T-helper 1 cell treated with Interleukin-12 subunit alpha and Interleukin-12 subunit beta and Interleukin-4 antibody, amounts not matched to agents 30 ng/mL and 1 ng/mL, for 36 hours (primary cell): ENCODE measurements around the gene IQCE. TPM values are rescaled to one million over a fixed set of nuclear protein-coding genes. Genes with fewer than 3 reads are reported as not detected.

ENCODE experiments used
- intact Hi-C: fragments of 100-400 bp; cut with micrococcal nuclease; formaldehyde crosslinking; loops from one replicate; pipeline ENCODE4 v1.15.1; 2024
- total RNA-seq: library from RNA; stranded (reverse); gene quantifications from 2 replicates; pipeline ENCODE4 v1.2.3, GENCODE V29; 2022

The IQCE gene
- total RNA-seq, 1 donor from 2014 or later: 14.9 TPM

DNA sequence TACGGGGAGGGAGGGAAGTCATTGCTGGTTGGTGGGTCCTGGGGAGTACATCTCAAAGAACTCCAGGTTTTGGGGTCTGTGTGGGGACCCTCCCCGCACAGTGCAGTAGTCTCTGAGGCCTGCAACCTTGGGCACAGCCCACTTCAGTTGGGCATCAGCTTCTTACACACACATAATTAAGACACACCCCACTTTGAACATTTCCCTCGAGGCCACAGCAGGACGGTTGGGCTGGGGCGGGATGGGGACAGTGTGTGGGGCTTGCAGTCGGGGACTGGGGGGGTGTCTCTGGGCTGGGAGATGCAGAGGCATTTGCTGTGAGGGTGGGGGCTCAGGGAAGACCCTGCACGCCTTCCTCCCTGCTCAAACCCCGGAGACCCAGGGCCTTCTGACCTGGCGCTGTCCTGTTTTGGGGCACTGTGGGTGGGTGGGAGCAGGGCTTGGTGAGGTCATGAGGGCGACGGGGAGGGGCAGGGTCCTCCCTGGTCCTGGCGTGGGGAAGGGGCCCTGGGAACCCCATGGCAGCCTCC, 38.0 kb upstream of the IQCE start:
- intact Hi-C loops: loop anchor here (10.0 kb wide), 2 partner anchors 276 to 576 kb away; partner anchors contain the start of genes MRM2 and NUDT1

DNA sequence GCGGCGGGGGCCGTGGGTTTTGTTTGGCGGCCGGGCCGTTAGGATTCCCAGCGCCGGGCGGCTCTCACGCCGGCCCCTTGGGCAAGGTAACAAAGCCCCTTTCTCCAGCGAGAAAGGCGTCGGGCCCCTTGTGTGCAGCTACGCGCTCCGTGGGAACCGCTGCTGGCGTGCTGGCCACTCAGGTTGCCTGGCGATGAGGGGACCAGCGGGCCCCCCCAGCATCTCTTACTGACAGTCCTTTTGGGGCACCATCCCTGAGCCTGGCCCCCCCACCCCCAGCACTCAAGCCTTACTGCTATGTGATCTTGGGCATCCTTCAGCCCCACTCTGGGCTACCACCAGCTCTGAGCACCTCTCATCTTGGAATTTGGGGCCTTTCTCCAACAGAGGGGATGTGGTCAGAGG, 37.4 kb upstream of the IQCE start:
- intact Hi-C loops: loop anchor here (10.0 kb wide), 2 partner anchors 277 to 577 kb away; partner anchors contain the start of genes MRM2 and NUDT1

GRCh38 chr7:2521952-2522591, 36.7 kb upstream of the IQCE start:
- intact Hi-C loops: loop anchor here (1.0 to 10.0 kb wide), 5 partner anchors 8 to 577 kb away; partner anchors contain the start of genes MRM2 and NUDT1

DNA sequence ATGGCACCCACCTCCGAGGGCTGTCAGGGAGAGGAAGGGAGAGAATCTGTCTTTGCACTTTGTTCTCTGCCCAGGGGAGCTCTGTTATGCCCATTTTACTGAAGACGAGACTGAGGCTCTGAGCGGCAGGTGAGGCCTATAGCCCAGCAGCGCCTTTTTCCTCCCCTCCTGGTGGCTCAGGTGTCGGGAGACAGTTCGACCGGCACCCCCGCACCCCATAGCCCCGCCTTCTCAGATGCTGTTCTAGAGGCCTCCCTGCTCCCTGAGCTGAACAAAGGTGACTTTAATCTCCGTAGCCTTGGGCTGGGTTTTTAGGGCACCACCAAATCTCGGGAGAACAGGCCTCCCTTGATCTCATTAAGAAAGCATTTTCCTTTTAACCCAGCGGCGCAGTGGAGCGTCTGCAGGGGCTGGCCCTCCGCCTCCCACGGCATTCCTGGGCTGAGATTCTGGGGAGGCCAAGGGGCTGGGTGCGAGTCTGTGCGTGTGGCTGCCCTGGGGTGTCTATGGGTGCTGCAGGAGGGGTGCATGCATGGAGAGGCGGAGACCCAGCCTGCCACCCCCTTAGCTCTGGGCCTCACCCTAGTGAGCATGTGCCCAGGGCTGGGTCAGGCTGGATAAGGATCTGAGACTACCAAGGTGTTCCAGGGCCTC, 35.9 kb upstream of the IQCE start:
- intact Hi-C loops: loop anchor here (1.0 to 10.0 kb wide), 5 partner anchors 7 to 578 kb away; partner anchors contain the start of genes MRM2 and NUDT1

DNA sequence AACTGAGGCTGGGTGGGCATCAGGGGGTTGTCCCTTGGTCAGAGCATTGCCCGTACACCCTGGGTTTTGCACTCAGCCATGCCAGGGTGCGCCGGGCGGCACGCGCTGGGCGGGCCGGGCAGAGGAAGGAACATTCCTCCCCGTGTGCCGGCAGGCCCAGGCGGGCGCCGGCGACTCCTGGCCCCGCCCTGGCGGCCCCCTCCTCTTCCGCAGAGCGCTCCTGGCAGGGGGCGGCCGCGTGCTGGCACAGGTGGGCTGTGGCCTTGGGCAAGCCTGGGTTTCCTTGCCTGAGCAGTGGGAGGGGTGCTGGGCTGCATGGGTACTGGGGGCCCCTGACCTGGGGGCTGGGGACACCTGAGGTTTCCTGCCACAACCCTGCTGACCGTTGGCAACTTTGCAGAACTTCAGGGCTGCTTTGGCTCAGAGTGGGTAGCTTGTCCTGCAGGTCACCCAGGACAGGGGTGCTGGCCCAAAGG, 35.3 kb upstream of the IQCE start:
- intact Hi-C loops: loop anchor here (2.0 to 10.0 kb wide), 3 partner anchors 235 to 579 kb away; partner anchors contain the start of genes MRM2 and NUDT1

- intact Hi-C loops: loop anchor here (2.0 to 10.0 kb wide), 3 partner anchors 235 to 579 kb away; partner anchors contain the start of genes MRM2 and NUDT1
Observed at GRCh38 chr7:2523941-2524807, 34.6 kb upstream of the IQCE start.

- intact Hi-C loops: loop anchor here (10.0 kb wide), 2 partner anchors 280 to 580 kb away; partner anchors contain the start of genes MRM2 and NUDT1
Observed at GRCh38 chr7:2524808-2525657, 33.7 kb upstream of the IQCE start.

GRCh38 chr7:2525658-2526630, 32.8 kb upstream of the IQCE start:
- intact Hi-C loops: loop anchor here (10.0 kb wide), 2 partner anchors 281 to 581 kb away; partner anchors contain the start of genes MRM2 and NUDT1

DNA sequence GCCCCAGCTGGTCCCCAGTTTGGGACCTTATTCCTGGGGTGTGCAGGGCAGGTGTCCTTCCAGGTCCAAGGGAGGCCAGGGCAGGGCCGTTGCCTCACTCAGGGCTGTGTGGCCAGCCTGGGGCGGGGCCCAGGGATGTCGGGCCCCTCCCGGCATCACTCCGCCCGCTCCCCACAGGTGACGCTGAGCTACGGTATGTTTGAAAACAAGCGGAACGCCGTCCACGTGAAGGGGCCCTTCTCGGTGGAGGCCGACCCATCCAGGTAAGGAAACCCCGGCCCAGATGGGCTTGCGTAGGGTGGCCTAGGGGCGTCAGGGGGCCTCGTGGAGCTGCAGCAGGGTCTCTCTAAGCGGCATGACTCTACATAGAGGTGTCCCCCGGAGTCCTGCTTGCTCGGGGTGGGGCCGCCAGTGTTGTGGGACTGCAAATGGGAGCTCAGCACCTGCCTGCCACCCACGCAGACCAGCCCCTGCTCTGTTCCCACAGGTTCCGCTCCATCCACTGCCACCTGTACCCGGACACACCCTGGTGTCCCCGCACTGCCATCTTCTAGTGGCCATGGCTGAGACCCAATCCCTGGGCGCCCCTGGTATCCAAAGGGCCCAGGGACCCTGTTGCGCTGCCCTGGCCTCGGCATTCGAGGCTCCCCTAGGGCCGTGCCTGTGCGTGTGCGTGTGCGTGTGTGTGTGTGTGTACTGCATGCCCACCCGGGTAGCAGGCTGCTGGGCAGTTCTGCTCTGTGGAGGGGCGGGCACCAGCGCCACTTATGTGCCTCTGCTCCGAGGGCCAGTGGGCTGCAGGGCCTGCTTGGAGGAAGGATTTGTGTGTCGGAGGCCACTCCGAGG, 31.9 kb upstream of the IQCE start:
- intact Hi-C loops: loop anchor here (10.0 kb wide), 2 partner anchors 282 to 582 kb away; partner anchors contain the start of genes MRM2 and NUDT1

DNA sequence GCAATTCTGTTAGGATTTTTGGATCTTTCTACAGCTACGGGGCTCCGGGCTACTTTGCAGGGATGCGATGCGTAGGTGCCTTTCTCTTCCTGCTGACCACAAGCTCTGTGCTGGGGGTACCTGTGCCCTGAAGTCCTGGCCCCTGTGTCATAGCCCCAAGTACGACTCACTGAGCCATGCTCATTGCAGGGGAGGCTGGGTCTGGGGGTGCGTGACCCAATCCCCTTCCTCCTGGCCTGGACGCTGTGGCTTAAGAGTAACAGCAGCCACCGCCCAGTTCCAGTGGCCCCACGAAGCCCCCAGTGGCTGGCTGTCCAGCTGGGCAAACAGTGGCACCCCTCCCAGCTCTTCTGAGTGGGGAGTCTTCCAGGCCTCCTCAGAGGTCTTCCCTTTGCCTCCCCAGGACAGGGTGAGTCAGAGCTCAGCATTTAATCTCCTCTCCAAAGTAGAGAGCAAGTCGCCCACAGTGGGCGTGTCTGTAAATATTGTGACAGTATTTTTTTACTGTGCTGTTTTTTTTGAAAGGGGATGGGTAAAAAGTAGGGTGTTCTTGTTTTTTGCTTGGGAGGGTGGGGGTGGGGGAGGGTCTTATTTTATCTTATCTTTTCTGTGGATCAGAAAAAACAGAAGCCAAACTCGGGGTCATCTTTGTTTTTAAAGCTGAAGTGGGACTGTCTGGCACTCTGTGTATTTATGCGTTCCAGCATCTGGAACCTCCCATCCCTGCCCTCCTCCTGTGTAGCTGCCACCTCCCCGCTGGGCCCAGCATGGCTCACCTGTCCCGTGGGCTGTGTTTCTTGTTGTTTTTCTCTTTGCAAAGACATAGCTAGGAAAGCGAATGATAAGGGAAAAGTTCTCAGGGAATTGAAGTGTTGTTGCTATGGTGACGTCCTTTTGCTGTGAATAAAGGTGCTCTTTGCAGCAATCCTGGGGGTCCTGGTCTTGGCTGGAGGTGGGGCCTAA, 31.0 kb upstream of the IQCE start:
- intact Hi-C loops: loop anchor here (2.0 to 10.0 kb wide), 3 partner anchors 171 to 583 kb away; partner anchors contain the start of genes MRM2 and NUDT1

- intact Hi-C loops: loop anchor here (2.0 to 10.0 kb wide), 3 partner anchors 170 to 584 kb away; partner anchors contain the start of genes MRM2 and NUDT1
Observed at GRCh38 chr7:2528481-2529095, 30.2 kb upstream of the IQCE start.

DNA sequence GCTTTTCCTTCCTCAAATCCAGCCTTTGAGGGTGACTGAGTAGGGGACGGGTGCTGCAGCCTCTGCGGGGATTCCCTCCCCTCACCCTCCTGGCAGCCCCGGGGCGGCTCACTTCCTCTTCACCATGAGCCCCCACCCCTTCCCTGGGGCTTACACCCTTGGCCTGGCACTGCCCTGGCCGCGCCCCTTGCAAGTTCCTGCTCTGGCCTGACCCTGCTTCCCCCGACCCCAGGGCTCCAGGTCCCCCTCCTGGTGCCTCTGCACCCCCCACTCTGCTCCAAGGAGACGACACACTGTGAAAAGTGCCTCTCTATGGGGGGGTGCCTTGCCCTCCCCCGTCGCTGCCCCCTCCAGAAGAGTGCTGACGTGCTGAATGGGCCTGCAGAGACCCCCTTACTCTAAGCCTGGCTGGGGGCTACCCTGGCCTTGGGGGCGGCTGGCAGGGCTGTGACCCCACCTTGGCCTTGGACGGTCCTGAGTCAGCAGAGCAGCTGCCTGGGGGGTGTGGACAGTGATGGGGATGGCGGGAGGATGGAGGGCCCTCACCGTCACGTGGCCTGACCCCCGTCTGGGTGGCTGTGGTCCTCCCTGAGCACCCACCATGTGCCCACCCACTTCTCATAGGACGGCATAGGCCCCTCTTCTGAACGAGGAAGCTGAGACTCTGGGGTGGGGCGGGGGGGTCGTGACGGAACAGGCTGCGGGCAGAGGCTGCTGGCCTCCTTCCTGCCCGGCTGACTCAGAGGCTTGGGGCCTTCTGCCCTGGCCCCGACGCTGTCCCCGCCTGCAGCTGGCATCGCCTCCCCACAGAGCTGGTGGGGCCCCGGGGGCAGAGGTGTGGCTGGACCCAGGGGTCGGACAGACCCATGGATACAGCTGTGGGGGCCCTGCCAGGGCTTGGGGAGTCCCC, 29.4 kb upstream of the IQCE start:
- intact Hi-C loops: loop anchor here (1.0 to 10.0 kb wide), 6 partner anchors 7 to 585 kb away; partner anchors contain the start of genes BRAT1, MRM2 and NUDT1

- intact Hi-C loops: loop anchor here (1.0 kb wide), 3 partner anchors 8 to 25 kb away; partner anchors contain the start of gene BRAT1
Observed at GRCh38 chr7:2530071-2530987, 28.4 kb upstream of the IQCE start.
